WI38 (cell line): ENCODE measurements around the gene MTUS2.

Experiments used
- H3K4me3 ChIP-seq: 2 replicates; pipeline ENCODE4 v1.5.1; 2011; ENCODE audit warnings: low read depth, mild to moderate bottlenecking, control low read depth, low read length
- CTCF ChIP-seq: IDR thresholded peaks from 2 replicates; pipeline ENCODE4 v1.5.1; 2012; ENCODE audit warnings: low read depth, mild to moderate bottlenecking, control low read depth, low read length

MTUS2 gene

GRCh38 chr13:29021717-29022116, 201.6 kb downstream of the MTUS2 start:
- no peak for TF ChIP-seq CTCF
- H3K4me3 ChIP-seq: no peak overlapping the region

DNA sequence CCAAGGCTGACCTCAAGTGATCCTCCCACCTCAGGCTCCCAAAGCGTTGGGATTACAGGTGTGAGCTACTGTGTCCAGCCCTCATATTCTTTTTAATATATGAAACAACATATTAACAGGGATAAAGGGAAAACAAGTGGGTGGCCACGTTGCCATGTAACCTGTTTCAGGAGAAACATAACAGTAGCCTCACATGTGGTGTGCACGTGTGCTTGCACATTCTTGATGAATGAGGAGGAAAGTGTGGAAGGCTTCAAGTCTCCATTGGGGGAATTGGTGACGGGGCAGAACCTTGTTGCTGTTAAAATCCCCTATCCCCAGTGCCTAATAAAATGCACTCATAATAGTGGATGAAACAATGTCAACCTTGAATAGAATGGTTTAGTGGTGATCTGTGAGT, 202.3 kb downstream of the MTUS2 start:
- H3K4me3 ChIP-seq: no peak overlapping the region
- no peak for TF ChIP-seq CTCF

DNA sequence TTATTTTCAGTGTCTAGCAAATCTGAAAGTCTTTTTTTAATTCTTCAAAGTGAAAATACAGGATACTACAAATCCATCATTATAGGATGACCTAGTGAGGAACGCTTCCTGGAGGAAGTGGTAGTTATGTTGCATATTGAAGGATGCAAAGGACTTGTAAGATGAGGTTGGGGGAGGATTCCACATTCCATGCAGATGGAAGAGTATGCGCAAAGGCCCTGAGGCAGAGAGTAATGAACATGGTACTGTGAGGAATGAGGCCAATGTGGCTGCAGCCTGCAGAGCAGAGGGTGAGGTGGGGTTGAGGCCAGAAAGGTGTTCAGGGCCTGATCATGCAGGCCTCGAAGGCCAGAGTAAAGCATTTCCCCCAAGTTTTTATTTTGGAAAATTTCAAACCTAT, 202.8 kb downstream of the MTUS2 start:
- no peak for TF ChIP-seq CTCF
- no peak overlapping the region for H3K4me3 ChIP-seq

DNA sequence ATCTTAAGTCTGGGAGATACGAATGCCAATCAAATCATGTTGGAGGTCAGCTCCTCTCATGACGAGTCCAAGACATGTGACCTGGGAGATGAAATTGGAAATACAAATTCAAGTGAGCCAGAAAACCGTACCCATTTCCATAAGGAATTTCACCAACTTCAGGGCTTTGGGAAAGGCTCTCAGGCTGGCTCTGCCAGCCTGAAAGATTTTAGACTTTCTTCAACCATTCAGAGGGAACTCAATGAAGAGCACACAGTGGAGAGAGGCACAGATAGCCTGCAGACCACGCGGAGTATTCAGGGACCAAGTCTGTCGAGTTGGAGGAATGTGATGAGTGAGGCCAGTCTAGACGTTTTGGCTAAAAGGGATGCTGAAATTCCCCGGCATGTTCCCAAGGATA, 204.6 kb downstream of the MTUS2 start:
- no peak for TF ChIP-seq CTCF
- H3K4me3 ChIP-seq: no peak overlapping the region

DNA sequence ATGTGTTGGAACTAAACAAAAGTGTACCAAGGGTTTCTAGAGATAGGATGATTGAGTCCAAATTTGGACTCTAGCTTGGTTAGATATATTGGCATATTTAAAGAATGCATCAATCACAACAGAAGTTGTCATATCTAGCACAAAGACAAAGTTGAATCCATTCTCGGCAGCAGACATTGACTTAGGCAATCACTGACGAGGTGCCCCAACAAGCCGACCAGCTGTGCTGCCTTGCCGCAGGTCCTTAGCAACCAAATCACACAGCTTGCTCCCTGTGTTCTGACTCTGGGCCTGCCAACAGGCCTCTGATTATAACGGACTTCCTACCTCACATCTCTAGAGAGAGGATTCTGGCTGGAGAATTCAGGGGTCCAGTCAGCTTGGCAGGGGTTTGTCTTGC, 208.7 kb downstream of the MTUS2 start:
- TF ChIP-seq CTCF: no peak
- no peak overlapping the region for H3K4me3 ChIP-seq

- TF ChIP-seq CTCF: no peak
- H3K4me3 ChIP-seq: no peak overlapping the region
Observed at GRCh38 chr13:29038700-29039099, 218.6 kb downstream of the MTUS2 start.

DNA sequence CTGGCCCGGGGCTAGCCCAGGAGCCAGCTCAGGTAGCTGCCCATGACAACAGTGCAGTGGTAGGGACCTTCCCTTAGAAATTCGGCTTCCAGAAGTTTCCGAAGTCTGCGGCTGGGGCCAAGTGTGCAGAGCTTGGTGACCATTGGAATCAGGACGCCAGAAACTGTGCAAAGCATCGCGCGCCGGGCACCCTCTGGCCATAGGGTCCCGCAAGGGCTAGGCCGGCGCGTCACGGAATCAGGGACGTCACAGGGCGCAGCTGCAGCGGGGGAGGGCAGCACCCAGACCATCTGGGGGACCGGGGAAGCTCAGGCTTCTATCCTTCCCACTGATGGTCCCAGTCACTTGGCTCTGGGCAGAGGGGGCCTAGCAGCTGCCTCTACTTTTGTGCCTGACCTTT, 219.1 kb downstream of the MTUS2 start:
- TF ChIP-seq CTCF: no peak
- H3K4me3 ChIP-seq: no peak overlapping the region
